ENCODE data around the gene TGFBR1.

- no peak for TF ChIP-seq CTCF (conservative IDR thresholded peaks at IDR 0.05; ENCODE audit: low read length)
- no peak for TF ChIP-seq EZH2phosphoT487 (IDR thresholded peaks at IDR 0.05; ENCODE audit: borderline replicate concordance)
Observed at GRCh38 chr9:99124534-99125255, 19.8 kb downstream of the TGFBR1 start.

Data from Loucy (cell line).